Keratinocyte (primary cell): Measurements from ENCODE around the gene FMN1. TPM values are rescaled to one million over a fixed set of nuclear protein-coding genes. Genes with fewer than 3 reads are reported as not detected.

Source experiments
- DNase-seq: peaks from one replicate; pipeline ENCODE4 v3.0.0-alpha.2; 2011; ENCODE audit warnings: low read depth, missing footprints, low spot score
- FAIRE-seq: peaks from 2 replicates; lab custom pipeline; 2011; peaks lifted over from hg19 to GRCh38; lab: Jason Lieb, UNC
- H2AFZ ChIP-seq: 2 replicates; pipeline ENCODE4 v1.6.0; 2012; ENCODE audit warnings: low read length, control low read depth, inconsistent platforms; ENCODE audit not compliant: control insufficient read depth
- H3K27ac ChIP-seq: 2 replicates; pipeline ENCODE4 v1.5.1; 2011; ENCODE audit warnings: low read length; ENCODE audit not compliant: control insufficient read depth, insufficient read depth
- H3K27me3 ChIP-seq: 3 replicates; pipeline ENCODE4 v1.6.0; 2011; ENCODE audit warnings: low read length; ENCODE audit not compliant: control insufficient read depth, insufficient read depth; ENCODE audit errors: extremely low read depth
- H3K36me3 ChIP-seq, 2 experiments: 2 replicates in 1 of 2; 3 replicates in 1 of 2; pipeline ENCODE4 v1.5.1; 2011; ENCODE audit warnings: low read length in 2 of 2, mild to moderate bottlenecking in 1 of 2; ENCODE audit not compliant: control insufficient read depth in 2 of 2, insufficient read depth in 2 of 2; ENCODE audit errors: extremely low read depth in 1 of 2
- H3K4me1 ChIP-seq: 3 replicates; pipeline ENCODE4 v1.5.1; 2011; ENCODE audit warnings: low read length; ENCODE audit not compliant: control insufficient read depth, insufficient read depth; ENCODE audit errors: extremely low read depth
- H3K4me2 ChIP-seq: 3 replicates; pipeline ENCODE4 v1.6.0; 2011; ENCODE audit warnings: low read depth, low read length; ENCODE audit not compliant: control insufficient read depth, insufficient read depth; ENCODE audit errors: extremely low read depth
- H3K4me3 ChIP-seq, 3 experiments: fragments of 200-600 bp in 1 of 3; sonication (generic) in 1 of 3; 2 replicates in 2 of 3; 3 replicates in 1 of 3; pipeline ENCODE4 v1.5.1; 2011 to 2016; ENCODE audit warnings: low read length in 3 of 3, mild to moderate bottlenecking in 3 of 3, control low read depth in 2 of 3, inconsistent platforms in 1 of 3, low read depth in 1 of 3, mixed read lengths in 1 of 3, mixed run types in 1 of 3, moderate library complexity in 1 of 3; ENCODE audit not compliant: control insufficient read depth in 2 of 3, insufficient read depth in 2 of 3; ENCODE audit errors: extremely low read depth in 1 of 3
- H3K79me2 ChIP-seq: 2 replicates; pipeline ENCODE4 v1.6.0; 2012; ENCODE audit warnings: low read length; ENCODE audit not compliant: control insufficient read depth, insufficient read depth
- H3K9ac ChIP-seq: 3 replicates; pipeline ENCODE4 v1.6.0; 2011; ENCODE audit warnings: low read length; ENCODE audit not compliant: control insufficient read depth, insufficient read depth; ENCODE audit errors: extremely low read depth
- H3K9me1 ChIP-seq: 3 replicates; pipeline ENCODE4 v1.6.0; 2011; ENCODE audit warnings: low read length; ENCODE audit not compliant: control insufficient read depth, insufficient read depth; ENCODE audit errors: extremely low read depth
- H3K9me3 ChIP-seq: 2 replicates; pipeline ENCODE4 v1.5.1; 2012; ENCODE audit warnings: low read depth, low read length; ENCODE audit not compliant: control insufficient read depth
- H4K20me1 ChIP-seq: 3 replicates; pipeline ENCODE4 v1.6.0; 2011; ENCODE audit warnings: low read length; ENCODE audit not compliant: control insufficient read depth, insufficient read depth; ENCODE audit errors: extremely low read depth
- EZH2 ChIP-seq: IDR thresholded peaks from one replicate; pipeline ENCODE4 v1.6.1; 2012; ENCODE audit warnings: inconsistent platforms, mild to moderate bottlenecking, low read length, moderate library complexity
- dilution Hi-C: fragments of 300-500 bp; cut with MboI; formaldehyde crosslinking; loops from one replicate; pipeline ENCODE4 v1.7.0; 2020; ENCODE audit warnings: low sequenced_read_pairs; ENCODE audit not compliant: extremely low pct_ligation_motif_present
- polyA plus RNA-seq, 5 experiments: library from polyadenylated mRNA; depleted of rRNA in 3 of 5; stranded (reverse) in 3 of 5; stranded (forward) in 1 of 5; unstranded in 1 of 5; fragments of >200 nt; gene quantifications; 1 replicate in 1 of 5; 2 replicates in 3 of 5; 3 replicates in 1 of 5; pipeline versions ENCODE4 v1.2.1 to v1.2.3, GENCODE V29; 2011 to 2012; ENCODE audit warnings: missing spikeins in 2 of 5, low read depth in 1 of 5, low replicate concordance in 1 of 5
- TF ChIP-seq, protein P1 (sequence below), 3 experiments: IDR thresholded peaks in 1 of 3; conservative IDR thresholded peaks in 1 of 3; optimal IDR thresholded peaks in 1 of 3; 2 replicates in 2 of 3; 3 replicates in 1 of 3; pipeline versions ENCODE3 to v1.5.1; 2011; ENCODE audit warnings: low read length in 3 of 3, mild to moderate bottlenecking in 3 of 3, moderate library complexity in 2 of 3, control low read depth in 1 of 3, inconsistent platforms in 1 of 3; ENCODE audit not compliant: insufficient read depth in 2 of 3; ENCODE audit errors: extremely low read depth in 1 of 3

FMN1 gene
- polyA plus RNA-seq, 1 donor (not counting 4 experiments of a cell fraction or from before 2014, with no cell fraction given): 0.71 TPM

- no peak overlapping the region for H3K4me2 ChIP-seq
- dilution Hi-C loops: no loop called here
- no peak for FAIRE-seq
- H4K20me1 ChIP-seq: no peaks in the 10 kb centered on the region
- H3K27ac ChIP-seq: no peak overlapping the region
- no peak overlapping the region for H2AFZ ChIP-seq
- H3K9me3 ChIP-seq: no peaks in the 10 kb centered on the region
- H3K9me1 ChIP-seq: no peaks in the 10 kb centered on the region
- TF ChIP-seq EZH2: no peak
- TF ChIP-seq, protein P1, sequence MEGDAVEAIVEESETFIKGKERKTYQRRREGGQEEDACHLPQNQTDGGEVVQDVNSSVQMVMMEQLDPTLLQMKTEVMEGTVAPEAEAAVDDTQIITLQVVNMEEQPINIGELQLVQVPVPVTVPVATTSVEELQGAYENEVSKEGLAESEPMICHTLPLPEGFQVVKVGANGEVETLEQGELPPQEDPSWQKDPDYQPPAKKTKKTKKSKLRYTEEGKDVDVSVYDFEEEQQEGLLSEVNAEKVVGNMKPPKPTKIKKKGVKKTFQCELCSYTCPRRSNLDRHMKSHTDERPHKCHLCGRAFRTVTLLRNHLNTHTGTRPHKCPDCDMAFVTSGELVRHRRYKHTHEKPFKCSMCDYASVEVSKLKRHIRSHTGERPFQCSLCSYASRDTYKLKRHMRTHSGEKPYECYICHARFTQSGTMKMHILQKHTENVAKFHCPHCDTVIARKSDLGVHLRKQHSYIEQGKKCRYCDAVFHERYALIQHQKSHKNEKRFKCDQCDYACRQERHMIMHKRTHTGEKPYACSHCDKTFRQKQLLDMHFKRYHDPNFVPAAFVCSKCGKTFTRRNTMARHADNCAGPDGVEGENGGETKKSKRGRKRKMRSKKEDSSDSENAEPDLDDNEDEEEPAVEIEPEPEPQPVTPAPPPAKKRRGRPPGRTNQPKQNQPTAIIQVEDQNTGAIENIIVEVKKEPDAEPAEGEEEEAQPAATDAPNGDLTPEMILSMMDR (optimal IDR thresholded peaks at IDR 0.05 in 1 of 3, IDR thresholded peaks at IDR 0.05 in 1 of 3, conservative IDR thresholded peaks at IDR 0.05 in 1 of 3; ENCODE audit: extremely low read depth in 1 of 3, insufficient read depth in 2 of 3, low read length in 3 of 3): no peak
- no peak for DNase-seq
- H3K36me3 ChIP-seq: no peaks in the 10 kb centered on the region
- no peak overlapping the region for H3K4me3 ChIP-seq
- peaks cover 25% of the 10 kb centered on the region for H3K4me1 ChIP-seq
- no peak overlapping the region for H3K9ac ChIP-seq
- no peaks in the 10 kb centered on the region for H3K79me2 ChIP-seq
- no peaks in the 10 kb centered on the region for H3K27me3 ChIP-seq
Observed at GRCh38 chr15:33198541-33198940, 4.0 kb upstream of the FMN1 start.

- dilution Hi-C loops: no loop called here
- no peaks in the 10 kb centered on the region for H3K9me1 ChIP-seq
- no peak for FAIRE-seq
Observed at GRCh38 chr15:33197636-33198035, 3.1 kb upstream of the FMN1 start.

More at GRCh38 chr15:33197636-33198035, 3.1 kb upstream of the FMN1 start:
- H3K36me3 ChIP-seq: no peaks in the 10 kb centered on the region
- no peak overlapping the region for H3K4me3 ChIP-seq
- H3K4me2 ChIP-seq: no peak overlapping the region
- peaks cover 25% of the 10 kb centered on the region for H3K4me1 ChIP-seq
- no peaks in the 10 kb centered on the region for H4K20me1 ChIP-seq
- TF ChIP-seq, protein P1 (optimal IDR thresholded peaks at IDR 0.05 in 1 of 3, IDR thresholded peaks at IDR 0.05 in 1 of 3, conservative IDR thresholded peaks at IDR 0.05 in 1 of 3; ENCODE audit: extremely low read depth in 1 of 3, insufficient read depth in 2 of 3, low read length in 3 of 3): no peak
- TF ChIP-seq EZH2: no peak
- DNase-seq: no peak
- H3K79me2 ChIP-seq: no peaks in the 10 kb centered on the region
- no peak overlapping the region for H2AFZ ChIP-seq
- H3K27ac ChIP-seq: no peak overlapping the region
- peaks cover 6% of the 10 kb centered on the region for H3K27me3 ChIP-seq
- no peak overlapping the region for H3K9ac ChIP-seq
- no peaks in the 10 kb centered on the region for H3K9me3 ChIP-seq
